Spleen (tissue), 7 donors: ENCODE results near the gene C11orf24.

Experiments used
- POLR2A ChIP-seq, 3 donors: fragments of 450-650 bp; IDR thresholded peaks; one replicate each; pipeline ENCODE4 v1.5.1; 2017; ENCODE audit warnings: antibody characterized with exemption in 3 of 3, mild to moderate bottlenecking in 1 of 3
- POLR2AphosphoS5 ChIP-seq, 3 donors: sonication (generic); formaldehyde crosslinking; IDR thresholded peaks; one replicate each; pipeline ENCODE4 v1.5.1; 2017; ENCODE audit warnings: antibody characterized with exemption in 3 of 3
- TF ChIP-seq, protein P1 (sequence below), 11 experiments: fragments of 200-600 bp in 7 of 11; fragments of 450-650 bp in 4 of 11; sonication (generic) in 4 of 11; IDR thresholded peaks in 8 of 11; conservative IDR thresholded peaks in 3 of 11; 1 replicate in 7 of 11; 2 replicates in 4 of 11; pipeline versions ENCODE4 v1.4.0 to v1.8.0; 2016 to 2021; ENCODE audit warnings: antibody characterized with exemption in 11 of 11, inconsistent platforms in 4 of 11, mild to moderate bottlenecking in 1 of 11
- donor health status: DM: no; HTN: no; CAD: no; lungs with moderate emphysema.
- donor health status: DM: no; HTN: no; CAD: no.
- donor health status: DM: no; HTN: no; CAD: no.

DNA sequence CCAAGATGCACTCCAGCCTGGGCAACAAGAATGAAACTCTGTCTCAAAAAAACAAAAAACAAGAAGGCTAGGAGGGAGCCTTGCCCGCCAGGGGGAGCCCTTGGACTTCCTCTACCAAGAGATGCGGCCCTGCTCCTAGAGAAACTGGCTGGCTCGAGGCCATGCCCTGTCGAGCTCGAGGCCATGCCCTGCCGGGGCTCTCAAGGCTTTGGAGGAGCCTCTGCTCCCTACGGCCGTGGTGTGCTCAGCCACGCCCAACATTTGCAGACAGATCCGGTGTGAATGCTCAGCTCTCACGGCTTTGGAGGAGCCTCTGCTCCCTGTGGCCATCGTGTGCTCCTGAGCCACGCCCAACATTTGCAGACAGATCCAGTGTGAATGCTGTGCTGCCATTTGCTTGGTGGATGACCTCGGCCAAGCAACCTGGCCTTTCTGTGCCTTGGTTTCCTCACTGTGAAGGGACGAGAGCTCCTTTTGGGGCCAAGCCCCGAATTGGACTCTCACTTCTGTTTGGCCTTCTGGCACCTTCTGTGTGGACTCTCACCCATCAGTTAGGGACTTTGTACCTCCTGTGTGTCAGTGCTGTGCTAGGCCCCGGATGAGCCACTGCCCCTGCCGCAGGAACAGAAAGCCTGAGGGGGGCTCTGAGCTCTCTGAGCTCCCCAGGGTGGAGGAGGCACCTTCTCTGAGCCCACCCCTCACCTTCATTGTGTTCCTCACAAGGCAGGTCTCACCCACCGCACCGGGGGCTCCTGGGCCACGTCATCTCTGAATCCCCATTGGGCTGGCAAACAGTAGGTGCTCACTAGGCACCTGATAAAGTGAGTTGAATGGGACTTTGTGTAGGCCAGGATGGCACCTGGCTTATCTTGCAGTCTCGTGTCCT, 14.1 kb downstream of the C11orf24 start:
- TF ChIP-seq, protein P1, sequence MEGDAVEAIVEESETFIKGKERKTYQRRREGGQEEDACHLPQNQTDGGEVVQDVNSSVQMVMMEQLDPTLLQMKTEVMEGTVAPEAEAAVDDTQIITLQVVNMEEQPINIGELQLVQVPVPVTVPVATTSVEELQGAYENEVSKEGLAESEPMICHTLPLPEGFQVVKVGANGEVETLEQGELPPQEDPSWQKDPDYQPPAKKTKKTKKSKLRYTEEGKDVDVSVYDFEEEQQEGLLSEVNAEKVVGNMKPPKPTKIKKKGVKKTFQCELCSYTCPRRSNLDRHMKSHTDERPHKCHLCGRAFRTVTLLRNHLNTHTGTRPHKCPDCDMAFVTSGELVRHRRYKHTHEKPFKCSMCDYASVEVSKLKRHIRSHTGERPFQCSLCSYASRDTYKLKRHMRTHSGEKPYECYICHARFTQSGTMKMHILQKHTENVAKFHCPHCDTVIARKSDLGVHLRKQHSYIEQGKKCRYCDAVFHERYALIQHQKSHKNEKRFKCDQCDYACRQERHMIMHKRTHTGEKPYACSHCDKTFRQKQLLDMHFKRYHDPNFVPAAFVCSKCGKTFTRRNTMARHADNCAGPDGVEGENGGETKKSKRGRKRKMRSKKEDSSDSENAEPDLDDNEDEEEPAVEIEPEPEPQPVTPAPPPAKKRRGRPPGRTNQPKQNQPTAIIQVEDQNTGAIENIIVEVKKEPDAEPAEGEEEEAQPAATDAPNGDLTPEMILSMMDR (IDR thresholded peaks at IDR 0.05 in 8 of 11, conservative IDR thresholded peaks at IDR 0.05 in 3 of 11), result peak; percentile 67 to 96 (median 87)
- no peak for TF ChIP-seq POLR2A (IDR thresholded peaks at IDR 0.05)
- peak; percentile 55 to 81 (median 67) for TF ChIP-seq POLR2AphosphoS5 (IDR thresholded peaks at IDR 0.05)
